Adrenal gland (tissue), 12 donors: ENCODE measurements around the gene IL1RAPL1. TPM values are rescaled to one million over a fixed set of nuclear protein-coding genes. Genes with fewer than 3 reads are reported as not detected.

Source experiments
- DNase-seq, 7 donors: peaks; one replicate each; pipeline ENCODE4 v3.0.0-alpha.2; 2019 to 2020
- H3K27ac ChIP-seq, 5 donors: fragments of 200-600 bp; sonication (generic) in 4 of 5; 1 replicate in 3 of 5; 2 replicates in 2 of 5; pipeline versions ENCODE4 v1.5.1 to v1.8.0; 2016 to 2020; ENCODE audit warnings: mild to moderate bottlenecking in 1 of 5
- H3K27me3 ChIP-seq: fragments of 200-600 bp; 2 replicates; pipeline ENCODE4 v1.8.0; 2021
- H3K36me3 ChIP-seq, 2 donors: fragments of 200-600 bp; replicated peaks in 1 of 2; 1 replicate in 1 of 2; 2 replicates in 1 of 2; pipeline versions ENCODE4 v1.5.1 to v1.8.0; 2018 to 2022
- H3K4me1 ChIP-seq, 2 donors: fragments of 200-600 bp; replicated peaks in 1 of 2; 1 replicate in 1 of 2; 2 replicates in 1 of 2; pipeline versions ENCODE4 v1.5.1 to v1.8.0; 2018 to 2021
- H3K4me3 ChIP-seq, 4 donors: fragments of 200-600 bp; sonication (generic) in 3 of 4; one replicate each; pipeline ENCODE4 v1.5.1; 2016 to 2018
- H3K9me3 ChIP-seq, 3 donors: fragments of 200-600 bp; sonication (generic) in 1 of 3; replicated peaks in 1 of 3; 1 replicate in 2 of 3; 2 replicates in 1 of 3; pipeline versions ENCODE4 v1.5.1 to v1.8.0; 2016 to 2021
- CTCF ChIP-seq, 6 experiments: fragments of 450-650 bp in 4 of 6; fragments of 200-600 bp in 2 of 6; sonication (generic) in 1 of 6; IDR thresholded peaks; 1 replicate in 5 of 6; 2 replicates in 1 of 6; pipeline versions ENCODE4 v1.5.1 to v1.8.0; 2016 to 2021; ENCODE audit warnings: antibody characterized with exemption in 6 of 6, mild to moderate bottlenecking in 2 of 6, moderate library complexity in 1 of 6
- POLR2A ChIP-seq, 2 donors: fragments of 450-650 bp; IDR thresholded peaks; one replicate each; pipeline ENCODE4 v1.6.1; 2017; ENCODE audit warnings: antibody characterized with exemption in 2 of 2, mild to moderate bottlenecking in 2 of 2, moderate library complexity in 1 of 2
- WGBS, 4 donors: extraction: QIAGEN DNeasy Blood & Tissue Kit in 2 of 4; methylation state at CpG; one replicate each; pipeline versions ENCODE4 v1.1.5 to v1.1.7; 2013 to 2017; 5-methylcytosine and 5-hydroxymethylcytosine counted together
- intact Hi-C, 2 donors: fragments of 100-400 bp; cut with DNase I; formaldehyde crosslinking; loops; one replicate each; pipeline versions ENCODE4 v1.14.1 to v1.15.0; 2022 to 2023
- polyA plus RNA-seq, 3 donors: library from polyadenylated mRNA; stranded (reverse); fragments of 200-250 nt in 2 of 3; fragments of 350-450 nt in 1 of 3; fragmentation: Illumina TruSeq in 1 of 3; extraction: RNeasy Lipid Tissue Mini Kit (QIAGEN cat#74804) in 1 of 3; gene quantifications; one replicate each; pipeline ENCODE4 v1.2.3, GENCODE V29; 2013 to 2014
- total RNA-seq, 9 donors: library from RNA; depleted of rRNA in 4 of 9; stranded (reverse); fragments of >200 nt in 4 of 9; fragments of 120-200 nt in 1 of 9; fragmentation: NEBNext Ultra II Directional in 1 of 9; extraction: Animal tissue kit (Norgen Biotek cat#: 25700) in 1 of 9; gene quantifications; one replicate each; pipeline versions ENCODE4 v1.1.0 to v1.2.4, GENCODE V29; 2013 to 2023
- donor health status: healthy with polysubstance abuse.
- donor health status: Bipolar disorder and iron deficiency.
- donor health status: DM: yes; HTN: yes; CAD: no.
- donor health status: DM: no; HTN: no; CAD: no.
- donor health status: DM: no; HTN: no; CAD: no.
- donor health status: DM: yes; HTN: yes; CAD: no.

IL1RAPL1 gene
- total and polyA plus RNA-seq, 12 donors: 1.1 TPM; not detected in 11

GRCh38 chrX:28922106-28922505 lies 334.9 kb downstream of the IL1RAPL1 start:
- Histone ChIP-seq H3K4me3 (no peak overlapping the region), H3K27ac (no peak overlapping the region), H3K4me1 (no peaks in the 10 kb centered on the region), H3K27me3 (no peaks in the 10 kb centered on the region), H3K36me3 (no peaks in the 10 kb centered on the region), H3K9me3 (no peaks in the 10 kb centered on the region)
- intact Hi-C loops: no loop called here
- 75 to 92% (median 88%) methylated on average over 2 of the region's 2 CpGs for WGBS, 4 donors
- no peak for DNase-seq
- TF ChIP-seq CTCF (IDR thresholded peaks at IDR 0.05) (no peak), POLR2A (IDR thresholded peaks at IDR 0.05) (no peak)

GRCh38 chrX:28946846-28947245 lies 359.6 kb downstream of the IL1RAPL1 start:
- Histone ChIP-seq H3K36me3 (no peaks in the 10 kb centered on the region), H3K27me3 (no peaks in the 10 kb centered on the region), H3K4me3 (no peak overlapping the region), H3K27ac (no peak overlapping the region), H3K4me1 (no peaks in the 10 kb centered on the region), H3K9me3 (no peaks in the 10 kb centered on the region)
- WGBS, 4 donors: 50 to 61% (median 56%) methylated on average over 3 of the region's 3 CpGs
- intact Hi-C loops: no loop called here
- DNase-seq: no peak
- TF ChIP-seq POLR2A (IDR thresholded peaks at IDR 0.05) (no peak), CTCF (IDR thresholded peaks at IDR 0.05) (no peak)

GRCh38 chrX:28960063-28960462 lies 372.8 kb downstream of the IL1RAPL1 start:
- no peaks in the 10 kb centered on the region for H3K27me3 ChIP-seq
- intact Hi-C loops: no loop called here
- WGBS, 4 donors: 56 to 70% (median 65%) methylated on average over 4 of the region's 4 CpGs
- no peaks in the 10 kb centered on the region for H3K9me3 ChIP-seq
- H3K36me3 ChIP-seq: no peaks in the 10 kb centered on the region
- H3K4me1 ChIP-seq: no peaks in the 10 kb centered on the region
- TF ChIP-seq POLR2A (IDR thresholded peaks at IDR 0.05) (no peak), CTCF (IDR thresholded peaks at IDR 0.05) (no peak)
- no peak for DNase-seq
- H3K4me3 ChIP-seq: no peak overlapping the region
- H3K27ac ChIP-seq: no peak overlapping the region

- H3K27me3 ChIP-seq: no peaks in the 10 kb centered on the region
- no peak overlapping the region for H3K27ac ChIP-seq
- H3K4me3 ChIP-seq: no peak overlapping the region
- no peaks in the 10 kb centered on the region for H3K36me3 ChIP-seq
- no peaks in the 10 kb centered on the region for H3K4me1 ChIP-seq
- H3K9me3 ChIP-seq: no peaks in the 10 kb centered on the region
- intact Hi-C loops: no loop called here
- 27 to 55% (median 36%) methylated on average over 3 of the region's 3 CpGs for WGBS, 4 donors
- no peak for TF ChIP-seq CTCF (IDR thresholded peaks at IDR 0.05)
- TF ChIP-seq POLR2A (IDR thresholded peaks at IDR 0.05): no peak
- DNase-seq: no peak
Observed at GRCh38 chrX:28966331-28966730, 379.1 kb downstream of the IL1RAPL1 start.
